Pons (tissue), 1 donor: ENCODE measurements around the gene FARSB.

Experiments used
- DNase-seq: peaks from one replicate; pipeline ENCODE4 v3.0.0-alpha.2; 2016; ENCODE audit warnings: low spot score

Gene FARSB

DNA sequence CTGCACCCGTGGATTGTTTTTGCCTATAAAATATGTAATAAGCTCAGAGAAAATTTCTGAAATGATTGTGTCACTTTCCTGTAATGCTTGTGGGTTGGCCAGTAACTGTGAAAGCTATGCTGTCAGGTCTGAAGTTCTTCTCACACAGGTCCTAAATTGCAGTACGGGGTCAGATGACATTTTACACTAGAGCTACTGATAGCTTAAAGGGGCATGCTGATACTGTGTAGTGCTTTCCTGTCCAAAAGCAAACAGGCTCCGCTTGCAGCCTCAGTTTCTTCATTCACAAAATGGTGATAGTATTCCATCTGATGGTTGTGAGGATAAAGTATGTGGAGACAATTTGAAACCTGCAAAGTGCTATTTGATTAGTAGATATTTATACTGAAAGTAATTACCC lies 7.6 kb upstream of the FARSB start:
- DNase-seq = no peak

DNA sequence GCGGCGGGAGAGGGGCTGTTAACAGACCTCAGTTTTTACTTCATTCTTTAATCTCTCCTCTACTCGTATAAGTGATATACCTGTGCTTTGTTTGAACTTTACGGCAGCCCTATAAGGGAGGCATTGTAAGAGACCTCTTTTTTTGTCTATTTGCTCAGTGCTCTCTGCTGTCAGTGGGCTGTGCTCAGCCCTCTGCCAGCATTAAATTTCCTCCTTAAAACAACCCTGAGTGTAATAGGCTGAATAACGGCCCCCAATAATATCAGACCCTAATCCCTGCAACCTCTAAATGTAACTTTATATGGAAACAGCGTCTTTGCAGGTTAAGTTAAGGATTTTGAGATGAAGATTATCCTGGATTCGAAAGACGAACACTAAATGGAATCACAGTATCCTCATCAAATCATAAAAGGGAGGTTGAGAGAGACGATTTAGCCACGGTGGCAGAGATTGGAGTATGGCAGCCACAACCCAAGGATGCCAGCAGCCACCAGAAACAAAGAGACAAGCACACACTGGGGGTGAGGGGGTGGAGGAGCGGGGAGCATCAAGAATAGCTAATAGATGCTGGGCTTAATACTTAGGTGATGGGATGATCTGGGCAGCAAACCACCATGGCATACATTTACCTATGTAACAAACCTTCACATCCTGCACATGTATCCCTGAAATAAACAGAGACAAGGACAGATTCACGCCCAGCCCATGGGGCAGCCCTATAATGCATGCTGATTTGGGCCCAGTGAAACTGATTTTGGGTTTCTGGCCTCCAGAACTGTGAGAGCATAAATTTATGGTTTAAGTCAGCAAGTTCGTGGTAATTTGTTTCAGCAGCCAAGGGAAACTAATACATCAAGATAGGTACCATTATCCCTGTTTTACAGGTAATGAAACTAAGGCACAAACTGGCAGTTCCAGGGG lies 894 bp upstream of the FARSB start:
- no peak for DNase-seq

DNA sequence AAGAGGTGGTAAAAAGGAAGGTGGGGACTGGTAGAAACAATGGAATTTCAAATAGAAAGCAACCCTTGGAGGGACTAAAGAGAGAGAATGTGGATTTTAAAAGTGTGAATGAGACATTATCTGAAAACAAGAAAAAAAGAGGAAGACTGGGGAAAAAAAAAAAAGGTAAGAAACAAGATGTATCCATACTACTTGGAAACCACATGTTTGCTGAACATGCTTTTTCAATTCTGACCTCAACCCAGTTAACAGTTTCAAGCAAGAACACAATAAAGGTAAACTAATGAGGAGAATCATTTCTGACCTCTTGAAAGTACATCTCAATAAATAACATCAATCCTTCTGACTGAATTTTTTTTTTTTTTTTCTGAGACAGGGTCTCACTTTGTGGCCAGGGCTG lies 2.6 kb downstream of the FARSB start:
- no peak for DNase-seq

DNA sequence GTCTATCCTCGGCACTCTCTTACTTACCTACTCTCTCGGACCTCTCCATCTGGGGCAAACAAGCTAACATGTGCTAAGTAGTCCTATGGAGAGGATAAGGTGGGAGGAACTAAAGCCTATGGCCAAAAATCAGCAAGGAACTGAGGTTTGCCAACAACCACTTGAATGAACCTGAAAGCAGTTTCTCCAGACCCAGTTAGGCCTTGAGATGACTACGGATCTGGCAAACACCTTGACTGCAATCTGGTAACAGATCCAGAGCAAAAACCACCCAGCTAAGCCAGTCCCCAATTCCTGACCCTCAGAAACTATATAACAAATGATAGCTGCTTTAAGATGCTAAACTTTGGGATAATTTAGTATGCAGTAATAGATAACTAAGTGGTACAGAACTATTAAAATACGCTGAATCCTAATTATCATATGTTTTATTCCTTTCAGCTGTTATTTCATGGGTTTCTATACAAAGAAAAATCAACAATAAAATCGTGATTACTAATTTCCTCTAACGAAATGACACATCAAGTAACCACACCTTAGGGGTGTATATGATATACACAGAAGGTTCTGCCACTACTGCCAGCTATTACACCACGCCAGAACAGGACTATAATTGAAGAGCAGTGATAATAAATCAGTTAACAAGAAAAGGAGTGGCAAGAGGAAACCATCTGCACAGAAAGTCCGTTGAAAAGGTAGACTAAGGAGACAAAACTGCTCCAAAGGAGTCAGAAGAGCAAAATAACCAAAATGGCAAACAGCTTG lies 3.2 kb downstream of the FARSB start:
- DNase-seq = no peak

DNA sequence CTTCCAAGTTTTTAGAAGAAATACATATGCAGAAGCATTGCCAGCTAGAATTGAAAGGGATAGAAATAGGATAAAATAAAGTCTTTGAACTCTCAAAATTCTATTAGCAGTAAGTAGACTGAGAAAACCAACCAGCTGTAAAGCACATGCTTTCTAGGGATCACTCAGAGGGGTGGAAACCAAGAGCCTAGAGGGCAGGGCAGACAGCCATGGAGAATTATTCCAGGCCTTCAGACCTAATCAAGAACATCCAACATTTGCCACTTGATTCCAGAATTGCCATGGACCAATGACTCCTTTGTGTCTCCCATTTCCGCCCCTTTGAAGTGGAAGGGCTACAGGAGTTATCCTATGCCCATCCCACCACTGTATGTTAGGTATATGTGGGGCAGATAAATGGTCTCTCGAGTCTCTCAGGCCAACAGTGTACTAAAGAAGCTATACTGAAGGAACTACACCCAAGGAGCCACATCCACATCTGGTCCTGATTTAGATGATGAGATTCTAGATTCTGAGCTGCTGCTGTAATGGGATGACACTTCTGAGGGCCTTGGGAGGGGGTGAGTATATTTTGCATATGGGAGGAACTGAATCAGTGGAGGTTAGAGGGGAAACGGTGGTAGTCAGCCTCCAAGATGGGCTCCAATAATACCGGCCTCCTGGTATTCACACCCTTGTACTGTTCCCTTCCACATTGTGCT lies 4.0 kb downstream of the FARSB start:
- no peak for DNase-seq

DNA sequence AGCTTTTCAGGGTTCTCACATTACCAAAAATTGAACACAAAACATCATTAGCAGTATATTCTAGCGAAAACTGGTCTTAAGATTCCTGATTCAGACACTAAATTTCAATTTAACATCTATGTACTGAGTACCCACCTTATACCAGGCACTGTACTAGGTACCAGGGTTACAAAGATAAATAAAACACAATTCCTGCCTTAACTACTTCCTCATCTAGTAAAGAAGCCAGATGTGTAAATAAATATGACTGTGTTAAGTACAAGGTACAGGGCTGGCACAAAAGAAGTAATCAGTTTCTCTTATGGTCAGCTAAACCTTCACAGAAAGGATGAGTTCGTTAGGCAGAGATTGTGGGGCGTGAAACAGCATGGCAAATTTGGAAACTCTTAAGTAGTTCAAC lies 6.1 kb downstream of the FARSB start:
- no peak for DNase-seq

DNA sequence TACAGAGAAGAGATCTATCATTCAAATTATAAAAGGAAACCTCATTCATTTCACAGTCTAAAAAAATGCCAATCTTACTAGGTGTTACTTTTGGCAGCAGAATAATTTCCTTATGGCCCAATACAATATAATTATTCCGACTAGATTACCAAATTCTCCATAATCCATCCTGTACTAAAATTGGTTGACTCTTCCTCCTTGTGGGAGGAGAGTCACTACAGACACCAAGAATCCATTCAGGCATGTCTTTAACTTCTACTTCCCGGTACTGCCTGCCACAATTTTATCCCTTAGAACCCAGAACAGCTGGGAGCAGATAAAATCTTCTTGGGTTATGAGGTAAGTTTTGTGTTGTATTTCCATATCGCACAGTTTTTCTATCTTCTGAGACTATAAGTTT lies 9.9 kb downstream of the FARSB start:
- DNase-seq = no peak

DNA sequence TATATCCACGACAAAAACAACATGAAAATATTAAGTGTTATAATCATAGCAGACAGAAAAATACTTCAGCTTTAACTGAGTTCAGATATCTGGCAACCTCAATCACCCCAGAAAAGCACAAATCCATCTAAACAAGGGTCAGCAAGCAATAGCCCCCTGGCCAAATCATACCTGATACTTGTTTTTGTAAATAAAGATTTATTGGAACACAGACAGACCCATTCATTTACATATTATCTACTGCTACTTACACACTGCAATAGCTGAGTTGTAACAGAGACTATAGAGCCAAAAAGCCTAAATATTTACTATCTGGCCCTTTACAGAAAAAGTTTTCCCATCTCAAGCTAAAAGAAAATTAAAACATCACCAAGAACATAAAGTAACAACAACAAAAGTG lies 12.8 kb downstream of the FARSB start:
- no peak for DNase-seq

DNA sequence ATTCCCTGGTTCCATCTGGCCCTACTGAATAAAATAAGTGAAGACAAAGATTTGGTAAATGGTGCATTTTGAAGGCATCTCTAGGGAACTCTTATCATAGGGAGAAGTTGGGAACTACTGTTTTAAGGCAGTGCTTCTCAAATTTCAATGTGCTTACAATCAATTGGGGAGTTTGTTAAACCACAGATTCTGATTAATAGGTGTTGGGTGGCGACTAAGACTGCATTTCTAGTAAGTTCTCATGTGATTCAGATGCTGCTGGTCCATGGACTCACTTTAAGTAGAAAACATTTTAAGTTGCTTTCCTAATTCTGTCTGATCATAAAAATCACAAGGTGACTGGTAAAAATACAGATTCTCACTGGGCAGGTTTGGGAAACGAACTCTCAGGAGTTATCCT lies 14.6 kb downstream of the FARSB start:
- no peak for DNase-seq

DNA sequence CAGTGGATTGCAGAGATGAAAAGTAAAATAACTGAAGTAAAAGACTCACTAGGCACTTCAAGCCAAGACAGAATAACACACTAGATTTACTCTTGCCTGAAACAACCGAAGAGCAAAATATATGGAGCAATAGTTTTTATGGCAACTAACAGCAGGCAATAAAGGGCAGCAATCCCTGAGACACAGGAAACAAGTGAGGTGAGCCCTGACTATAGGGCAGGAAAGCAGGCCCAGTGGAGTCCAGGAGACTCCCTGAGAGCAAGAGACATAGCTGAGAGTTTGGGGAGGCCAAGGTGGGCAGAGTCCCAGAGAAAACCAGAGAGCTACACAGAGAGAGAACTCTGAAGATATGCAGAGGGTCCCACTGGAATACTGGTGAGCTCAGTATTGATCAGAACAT lies 18.8 kb downstream of the FARSB start:
- no peak for DNase-seq

DNA sequence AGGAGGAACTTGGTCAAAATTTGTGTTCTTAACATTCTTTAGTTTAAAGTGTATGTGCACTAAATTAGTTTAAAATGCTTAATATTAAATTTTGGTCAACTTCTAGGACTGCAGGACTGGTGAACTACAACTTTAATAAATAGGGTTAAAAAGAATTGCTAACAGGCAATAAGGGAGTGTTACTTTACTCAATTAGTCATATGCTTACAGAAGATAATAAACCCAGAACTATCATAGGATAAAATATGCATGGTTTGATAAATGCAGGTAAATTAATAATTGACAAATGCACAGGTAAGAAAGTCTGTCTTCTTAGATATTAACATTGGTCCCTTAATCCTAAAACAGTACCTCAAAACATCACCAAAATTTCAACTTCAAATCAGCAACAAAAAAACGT lies 20.6 kb downstream of the FARSB start:
- DNase-seq = no peak

DNA sequence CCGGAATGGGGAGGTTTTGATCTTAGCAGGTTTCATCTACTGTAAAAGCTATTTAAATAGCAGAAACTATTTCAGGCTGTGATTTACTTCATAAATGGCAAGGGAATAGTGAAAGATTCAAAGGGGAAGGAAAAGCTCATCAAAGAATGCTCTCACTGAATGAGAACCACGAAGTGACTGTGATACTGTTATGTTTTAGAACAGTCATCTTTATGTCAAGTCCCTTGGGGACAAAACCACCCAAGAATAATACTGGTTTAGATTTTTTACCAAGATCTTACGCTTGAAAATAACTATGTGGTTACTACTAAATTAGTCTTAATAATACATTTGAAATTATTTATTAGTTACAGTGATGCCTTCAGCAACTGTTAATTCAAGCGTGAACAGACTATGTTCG lies 28.1 kb downstream of the FARSB start:
- DNase-seq = no peak

DNA sequence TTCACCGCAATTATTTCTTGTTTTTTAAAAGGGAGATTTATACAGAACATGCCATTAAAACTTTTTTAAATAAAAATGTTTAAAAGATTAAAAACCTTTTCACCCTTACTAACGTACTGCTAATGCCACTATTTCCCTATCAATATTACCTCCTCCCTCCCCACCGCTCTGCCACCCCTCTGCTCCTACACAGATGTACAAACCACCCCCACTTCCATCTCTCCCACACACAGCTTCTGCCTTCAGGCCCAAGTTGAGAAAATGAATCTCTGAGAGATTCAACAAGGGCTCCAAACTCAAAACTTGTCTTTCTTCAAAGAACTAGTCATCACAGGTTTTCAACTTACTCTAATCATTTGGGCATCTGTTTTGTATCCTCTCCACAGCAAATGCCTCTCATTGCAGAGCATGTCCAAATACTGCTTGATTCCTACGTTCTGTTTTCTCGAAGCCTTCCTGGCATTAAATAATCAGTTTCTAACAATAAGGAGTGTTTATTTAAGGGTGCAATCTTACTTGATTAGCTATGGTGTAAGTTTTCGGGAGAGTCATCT lies 32.1 kb downstream of the FARSB start:
- DNase-seq = no peak

DNA sequence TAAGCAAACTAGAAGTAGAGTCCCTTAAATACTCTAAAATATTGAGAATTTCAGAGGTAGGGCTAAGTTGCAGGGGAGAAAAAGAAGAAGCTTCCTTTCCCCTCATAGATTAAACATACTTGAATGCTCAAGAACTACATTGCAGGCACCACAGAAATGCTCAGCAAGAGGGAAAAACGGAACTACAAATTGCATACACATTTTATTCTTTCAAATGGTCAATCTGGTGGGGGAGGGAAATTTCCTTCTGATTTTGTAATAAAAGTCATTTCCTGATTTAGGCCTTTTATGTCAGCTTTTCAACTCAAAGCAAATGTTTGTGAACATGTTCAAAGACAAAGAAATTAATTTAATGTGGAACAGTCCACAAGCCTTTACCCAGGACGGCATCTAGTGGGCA lies 33.0 kb downstream of the FARSB start:
- DNase-seq = no peak

DNA sequence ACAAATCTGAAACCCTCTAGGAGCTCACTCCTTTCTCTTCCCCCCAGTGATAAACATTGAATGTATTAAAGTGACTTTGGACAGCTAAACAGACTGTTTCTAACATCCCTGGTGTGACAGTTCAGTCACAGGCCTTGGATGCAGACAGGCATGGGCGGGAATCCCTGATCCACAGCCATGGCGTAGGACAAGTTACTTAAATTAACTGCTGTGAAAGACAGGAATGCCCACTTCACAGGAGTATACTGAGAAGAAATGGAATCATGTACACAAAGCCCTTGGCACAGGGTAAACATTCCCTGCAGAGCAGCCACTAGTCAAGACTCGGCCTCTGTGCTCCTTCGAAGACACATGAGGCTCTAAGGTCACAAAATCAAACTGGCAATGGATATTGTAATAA lies 34.0 kb downstream of the FARSB start:
- no peak for DNase-seq

DNA sequence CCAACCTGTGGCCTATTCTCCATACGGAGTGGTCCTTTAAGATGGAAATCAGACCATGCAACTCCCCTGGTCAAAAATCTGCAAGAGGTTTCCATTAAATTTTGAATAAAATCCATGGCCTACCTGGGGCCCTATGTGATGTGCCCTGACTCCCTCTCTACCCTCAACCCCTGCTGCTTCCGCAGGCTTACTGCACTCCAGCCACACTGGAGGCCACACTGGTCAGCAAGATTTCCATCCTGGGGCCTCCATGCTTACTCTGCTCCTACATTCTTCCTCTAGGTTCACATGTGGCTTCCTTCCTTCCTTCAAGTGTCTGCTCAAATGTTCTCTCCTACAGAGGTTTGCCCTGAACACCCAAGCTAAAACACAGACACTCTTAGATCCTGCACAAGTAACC lies 40.6 kb downstream of the FARSB start:
- DNase-seq = no peak

DNA sequence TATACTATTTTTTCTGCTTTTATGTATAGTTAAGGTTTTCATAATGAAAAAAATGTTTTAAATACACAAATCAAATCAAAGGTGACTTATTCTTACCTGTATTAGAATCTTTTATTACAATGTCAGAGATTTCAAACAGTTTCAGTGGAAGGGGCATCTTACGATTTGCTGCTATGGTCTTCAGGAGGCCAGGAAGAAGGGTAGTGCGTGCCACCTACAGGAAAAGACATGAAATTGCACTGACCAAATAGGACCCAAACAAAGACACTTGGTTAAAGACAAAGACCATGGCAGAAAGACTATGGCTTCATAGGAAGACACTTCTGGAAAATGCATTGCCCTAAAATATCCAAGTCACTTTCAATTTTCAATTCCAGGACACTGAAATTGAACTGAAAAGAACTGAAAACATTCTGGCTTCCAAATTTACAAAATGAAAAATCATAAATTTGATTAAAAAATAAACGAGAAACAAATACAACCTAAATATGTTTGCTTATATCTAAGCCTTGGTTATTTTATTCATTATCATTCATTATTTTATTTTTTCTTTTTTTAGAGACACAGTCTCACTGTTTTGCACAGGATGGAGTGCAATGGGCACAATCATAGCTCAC lies 42.1 kb downstream of the FARSB start:
- peak; percentile 64 for DNase-seq

DNA sequence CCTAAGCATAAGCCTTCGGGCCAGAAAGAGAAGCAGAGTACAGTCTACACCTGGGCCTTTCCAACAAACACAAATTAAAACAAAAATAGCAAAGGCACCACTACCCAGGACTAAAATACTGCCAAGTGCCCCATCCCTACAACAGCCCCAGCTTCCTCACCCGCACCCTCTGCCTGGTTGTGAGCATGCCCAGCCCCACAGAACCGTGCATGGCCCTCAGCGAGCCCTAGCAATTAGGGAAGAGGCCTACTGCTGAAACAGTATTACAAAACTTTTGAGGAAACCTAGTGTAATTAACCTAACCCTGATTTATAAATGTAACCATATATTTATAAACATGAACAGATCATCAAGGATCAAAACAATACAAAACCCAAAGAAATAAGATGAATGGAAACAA lies 44.2 kb downstream of the FARSB start:
- DNase-seq = no peak

DNA sequence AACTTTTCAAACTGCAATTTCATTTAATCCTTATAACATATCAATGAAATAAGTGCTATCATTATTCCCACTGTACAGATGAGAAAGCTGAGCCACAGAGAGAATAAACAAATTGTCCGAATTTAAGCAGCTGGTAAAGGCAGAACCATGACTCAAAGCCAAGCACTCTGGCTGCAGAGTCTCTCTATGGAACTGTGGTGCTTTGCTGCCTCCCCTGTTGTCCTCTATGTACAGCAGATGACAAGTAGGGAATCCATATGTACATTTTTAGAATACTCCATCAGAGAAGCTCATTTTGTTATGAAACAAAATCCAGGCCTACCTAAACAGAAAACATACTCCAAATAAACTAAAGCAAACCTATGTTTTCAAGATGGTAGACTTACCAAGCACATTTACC lies 45.1 kb downstream of the FARSB start:
- DNase-seq = no peak

DNA sequence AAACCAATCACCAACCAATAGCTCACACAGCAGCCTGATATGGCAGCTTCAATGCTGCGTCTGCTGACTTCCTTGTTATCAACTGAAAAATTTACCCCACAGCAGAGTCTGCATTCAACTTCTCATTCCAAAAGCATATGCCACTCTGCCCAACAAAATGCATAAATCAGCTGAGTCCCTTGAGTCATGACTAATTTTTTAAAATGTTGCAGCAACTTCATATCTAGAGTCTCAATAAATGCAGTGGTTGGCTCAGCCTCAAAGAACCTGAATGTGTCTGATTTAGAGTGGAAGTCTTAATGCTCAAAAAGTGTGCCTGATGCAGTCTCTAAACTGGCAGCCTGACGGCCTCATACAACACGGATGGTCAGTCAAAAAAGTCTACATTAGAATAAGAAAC lies 46.5 kb downstream of the FARSB start:
- no peak for DNase-seq

DNA sequence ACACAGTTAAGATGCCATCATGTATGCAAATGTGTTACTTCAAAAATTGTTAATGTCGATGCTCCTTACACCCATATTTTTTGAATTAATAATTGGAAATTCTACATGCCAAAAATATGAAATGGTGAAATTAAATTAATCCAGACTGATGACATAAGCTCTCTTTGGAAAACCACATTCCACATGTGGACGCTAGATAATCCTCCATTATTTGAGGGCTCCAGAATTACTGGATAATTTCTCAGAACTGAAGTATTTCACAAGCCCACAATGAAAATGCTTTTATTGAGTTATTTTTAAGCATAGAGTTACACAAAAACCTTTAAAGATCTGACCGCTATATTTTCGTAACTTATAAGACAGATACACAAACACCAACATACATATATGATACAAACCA lies 47.8 kb downstream of the FARSB start:
- no peak for DNase-seq

DNA sequence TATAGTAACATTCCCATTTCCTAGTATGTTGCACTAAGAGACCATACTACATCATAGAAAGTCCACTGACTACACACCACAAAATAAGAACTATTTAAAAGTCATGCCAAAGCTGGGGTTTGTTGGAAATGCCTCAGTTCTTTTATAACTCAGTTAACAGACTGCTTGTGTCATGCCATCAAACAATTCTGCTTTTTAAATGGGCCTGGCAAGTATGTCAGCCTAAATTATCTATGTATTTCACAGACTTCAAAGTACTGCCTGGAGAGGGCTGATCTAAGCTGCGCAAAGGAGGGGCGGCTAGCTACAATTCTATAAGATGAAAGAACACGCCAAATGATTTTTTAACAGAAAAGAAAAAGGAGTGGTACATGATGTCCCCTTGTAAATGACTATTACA lies 49.6 kb downstream of the FARSB start:
- DNase-seq = no peak
